HG02642 (cell line): ENCODE results near the gene CASP8.

Source experiments
- ATAC-seq: cut with Tn5 transposase; IDR thresholded peaks from one replicate; pipeline ENCODE4 v1.9.1; 2021; ENCODE audit warnings: mild to moderate bottlenecking; ENCODE audit not compliant: unreplicated experiment, poor library complexity

Gene CASP8

DNA sequence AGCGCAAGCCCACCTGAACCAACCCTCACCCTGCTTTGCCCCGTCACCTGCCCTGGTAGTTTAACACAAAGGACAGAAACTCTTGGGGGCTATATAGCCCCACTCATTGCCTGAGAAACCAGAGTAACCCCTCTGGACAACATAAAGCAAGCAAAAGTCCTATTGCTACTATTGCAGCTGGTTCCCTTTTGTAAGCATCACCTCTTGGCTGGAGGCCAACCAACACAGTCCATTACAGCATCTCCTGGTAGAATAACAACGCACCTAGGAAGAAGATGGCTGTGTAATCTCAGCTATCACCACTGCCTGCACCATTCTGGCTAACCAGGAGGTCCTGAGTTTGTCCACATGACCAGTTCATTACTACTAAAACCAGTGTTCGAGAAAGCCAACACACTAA, 60.4 kb downstream of the CASP8 start:
- ATAC-seq, result no peak

DNA sequence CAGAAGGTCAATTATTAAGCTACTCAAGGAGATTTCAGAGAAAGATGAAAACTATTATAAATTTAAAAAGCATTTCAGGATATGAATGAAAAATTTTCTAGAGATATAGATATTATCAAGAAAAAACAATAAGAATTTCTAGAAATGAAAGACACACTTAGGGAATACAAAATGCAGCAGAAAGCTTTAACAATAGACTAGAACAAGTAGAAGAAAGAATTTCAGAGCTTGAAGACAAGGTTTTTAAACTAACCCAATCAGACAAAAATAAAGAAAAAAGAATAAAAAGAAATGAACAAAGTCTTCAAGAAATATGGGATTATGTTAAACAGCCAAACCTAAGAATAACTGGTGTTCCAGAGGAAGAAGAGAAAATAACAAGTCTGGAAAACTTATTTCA, 62.4 kb downstream of the CASP8 start:
- no peak for ATAC-seq

DNA sequence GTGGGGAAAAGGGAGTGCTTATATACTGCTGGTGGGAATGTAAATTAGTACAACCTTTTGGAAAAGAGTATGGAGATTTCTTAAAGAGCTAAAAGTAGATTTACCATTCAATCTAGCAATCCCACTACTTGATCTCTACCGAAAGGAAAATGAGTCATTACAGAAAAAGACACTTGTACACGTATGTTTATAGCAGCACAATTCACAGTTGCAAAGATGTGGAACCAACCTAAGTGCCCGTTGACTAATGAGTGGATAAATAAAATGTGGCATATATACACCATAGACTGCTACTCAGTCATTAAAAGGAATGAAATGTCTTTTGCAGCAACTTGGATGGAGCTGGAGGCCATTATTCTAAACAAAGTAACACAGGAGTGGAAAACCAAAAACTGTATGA, 67.3 kb downstream of the CASP8 start:
- ATAC-seq, result no peak

DNA sequence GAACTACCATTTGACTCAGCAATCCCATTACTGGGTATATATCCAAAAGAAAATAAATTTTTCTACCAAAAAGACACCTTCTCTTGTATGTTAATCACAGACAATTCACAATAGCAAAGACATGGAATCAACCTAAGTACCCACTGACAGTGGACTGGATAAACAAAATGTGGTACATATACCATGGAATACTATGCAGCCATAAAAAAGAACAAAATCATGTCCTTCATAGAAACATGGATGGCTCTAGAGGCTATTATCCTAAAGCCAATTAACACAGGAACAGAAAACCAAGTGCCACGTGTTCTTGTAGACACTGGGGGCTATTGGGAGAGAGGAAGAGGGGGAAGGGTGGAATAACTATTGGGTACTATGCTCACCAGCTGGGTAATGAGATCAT, 69.1 kb downstream of the CASP8 start:
- ATAC-seq, result no peak
